GM12801 (cell line): ENCODE results near the gene MIGA2.

ENCODE experiments used
- CTCF ChIP-seq: IDR thresholded peaks from one replicate; pipeline ENCODE4 v1.5.1; 2011; ENCODE audit warnings: control low read depth; ENCODE audit not compliant: insufficient read length; ENCODE audit errors: extremely low read depth

MIGA2 gene

GRCh38 chr9:129079829-129080228 is 43.4 kb downstream of the MIGA2 start:
- TF ChIP-seq CTCF: no peak

- TF ChIP-seq CTCF: no peak
Measured at GRCh38 chr9:129080298-129080600, 43.8 kb downstream of the MIGA2 start.

- TF ChIP-seq CTCF: no peak
Measured at GRCh38 chr9:129080601-129081387, 44.4 kb downstream of the MIGA2 start, which contains the start of gene DOLPP1. Gene DOLPP1, plus strand, starts transcription at chr9:129081111. Its CDS starts 21 bp downstream, at chr9:129081132.

GRCh38 chr9:129081388-129081904 is 45.0 kb downstream of the MIGA2 start:
- no peak for TF ChIP-seq CTCF

GRCh38 chr9:129084087-129084486 is 47.7 kb downstream of the MIGA2 start:
- no peak for TF ChIP-seq CTCF

- no peak for TF ChIP-seq CTCF
Measured at GRCh38 chr9:129089246-129089645, 52.8 kb downstream of the MIGA2 start.

GRCh38 chr9:129093602-129094386 is 57.4 kb downstream of the MIGA2 start:
- no peak for TF ChIP-seq CTCF
